ENCODE measurements around the gene PIK3CA. TPM values are rescaled to one million over a fixed set of nuclear protein-coding genes. Genes with fewer than 3 reads are reported as not detected.
A peak's percentile ranks its signal among the peaks of the same experiment; 100 is the strongest.

PIK3CA gene
- total RNA-seq, 1 experiment from 2014 or later, result 27.6 TPM

DNA sequence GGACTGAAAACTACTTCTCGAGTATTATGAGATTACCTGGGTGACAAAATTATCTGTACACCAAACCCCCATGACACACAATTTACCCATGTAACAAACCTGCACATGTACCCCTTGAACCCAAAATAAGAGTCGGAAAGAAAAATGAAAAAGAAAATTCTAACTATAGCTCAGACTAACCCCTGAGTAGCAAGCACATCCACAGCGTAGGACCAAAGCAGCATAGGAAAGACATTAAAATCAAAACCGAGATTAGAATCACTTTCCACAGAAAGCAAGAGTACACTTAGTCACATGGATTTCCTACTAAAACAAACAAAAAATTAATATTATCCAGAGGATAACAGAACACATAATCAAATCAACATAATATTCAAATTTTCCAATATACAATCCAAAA, 6.3 kb upstream of the PIK3CA start:
- ChIA-PET CTCF (no interaction called here), POLR2A (no interaction called here)
- Histone ChIP-seq H3K27ac (ENCODE audit: low read length) (no peak overlapping the region), H3K36me3 (ENCODE audit: control insufficient read depth, insufficient read depth, low read length) (no peaks in the 10 kb centered on the region), H3K27me3 (ENCODE audit: control insufficient read depth, insufficient read depth, low read length) (no peaks in the 10 kb centered on the region), H3K9me3 (ENCODE audit: control insufficient read depth, insufficient read depth, low read depth, low read length) (no peaks in the 10 kb centered on the region), H3K4me1 (ENCODE audit: control insufficient read depth, insufficient read depth, low read length) (peaks cover 3% of the 10 kb centered on the region; the same call in 1 of the 2 replicates), H3K4me3 (ENCODE audit: low read depth in 2 of 2, low read length in 2 of 2) (no peak overlapping the region)
- DNase-seq (ENCODE audit: low read depth, low spot score) (no peak), ATAC-seq (no peak)
- in situ Hi-C loops (cut with HindIII; ENCODE audit: low pct_unique_long_range_greater_than_20kb, low sequenced_read_pairs), result no loop called here
- no TSS peak for BruUV-seq (replicated peaks)
- TF ChIP-seq POLR2AphosphoS5 (IDR thresholded peaks at IDR 0.05; ENCODE audit: low read depth, low read length) (no peak), SIN3A (IDR thresholded peaks at IDR 0.05; ENCODE audit: borderline replicate concordance, insufficient read depth, low read depth, low read length) (no peak), TCF7L2 (IDR thresholded peaks at IDR 0.05; ENCODE audit: low read depth, low read length) (no peak)
- TF ChIP-seq, protein P1, sequence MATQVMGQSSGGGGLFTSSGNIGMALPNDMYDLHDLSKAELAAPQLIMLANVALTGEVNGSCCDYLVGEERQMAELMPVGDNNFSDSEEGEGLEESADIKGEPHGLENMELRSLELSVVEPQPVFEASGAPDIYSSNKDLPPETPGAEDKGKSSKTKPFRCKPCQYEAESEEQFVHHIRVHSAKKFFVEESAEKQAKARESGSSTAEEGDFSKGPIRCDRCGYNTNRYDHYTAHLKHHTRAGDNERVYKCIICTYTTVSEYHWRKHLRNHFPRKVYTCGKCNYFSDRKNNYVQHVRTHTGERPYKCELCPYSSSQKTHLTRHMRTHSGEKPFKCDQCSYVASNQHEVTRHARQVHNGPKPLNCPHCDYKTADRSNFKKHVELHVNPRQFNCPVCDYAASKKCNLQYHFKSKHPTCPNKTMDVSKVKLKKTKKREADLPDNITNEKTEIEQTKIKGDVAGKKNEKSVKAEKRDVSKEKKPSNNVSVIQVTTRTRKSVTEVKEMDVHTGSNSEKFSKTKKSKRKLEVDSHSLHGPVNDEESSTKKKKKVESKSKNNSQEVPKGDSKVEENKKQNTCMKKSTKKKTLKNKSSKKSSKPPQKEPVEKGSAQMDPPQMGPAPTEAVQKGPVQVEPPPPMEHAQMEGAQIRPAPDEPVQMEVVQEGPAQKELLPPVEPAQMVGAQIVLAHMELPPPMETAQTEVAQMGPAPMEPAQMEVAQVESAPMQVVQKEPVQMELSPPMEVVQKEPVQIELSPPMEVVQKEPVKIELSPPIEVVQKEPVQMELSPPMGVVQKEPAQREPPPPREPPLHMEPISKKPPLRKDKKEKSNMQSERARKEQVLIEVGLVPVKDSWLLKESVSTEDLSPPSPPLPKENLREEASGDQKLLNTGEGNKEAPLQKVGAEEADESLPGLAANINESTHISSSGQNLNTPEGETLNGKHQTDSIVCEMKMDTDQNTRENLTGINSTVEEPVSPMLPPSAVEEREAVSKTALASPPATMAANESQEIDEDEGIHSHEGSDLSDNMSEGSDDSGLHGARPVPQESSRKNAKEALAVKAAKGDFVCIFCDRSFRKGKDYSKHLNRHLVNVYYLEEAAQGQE (IDR thresholded peaks at IDR 0.05; ENCODE audit: insufficient read depth in 1 of 2, low read depth in 2 of 2, low read length in 1 of 2), result no peak
- TF ChIP-seq, protein P2, sequence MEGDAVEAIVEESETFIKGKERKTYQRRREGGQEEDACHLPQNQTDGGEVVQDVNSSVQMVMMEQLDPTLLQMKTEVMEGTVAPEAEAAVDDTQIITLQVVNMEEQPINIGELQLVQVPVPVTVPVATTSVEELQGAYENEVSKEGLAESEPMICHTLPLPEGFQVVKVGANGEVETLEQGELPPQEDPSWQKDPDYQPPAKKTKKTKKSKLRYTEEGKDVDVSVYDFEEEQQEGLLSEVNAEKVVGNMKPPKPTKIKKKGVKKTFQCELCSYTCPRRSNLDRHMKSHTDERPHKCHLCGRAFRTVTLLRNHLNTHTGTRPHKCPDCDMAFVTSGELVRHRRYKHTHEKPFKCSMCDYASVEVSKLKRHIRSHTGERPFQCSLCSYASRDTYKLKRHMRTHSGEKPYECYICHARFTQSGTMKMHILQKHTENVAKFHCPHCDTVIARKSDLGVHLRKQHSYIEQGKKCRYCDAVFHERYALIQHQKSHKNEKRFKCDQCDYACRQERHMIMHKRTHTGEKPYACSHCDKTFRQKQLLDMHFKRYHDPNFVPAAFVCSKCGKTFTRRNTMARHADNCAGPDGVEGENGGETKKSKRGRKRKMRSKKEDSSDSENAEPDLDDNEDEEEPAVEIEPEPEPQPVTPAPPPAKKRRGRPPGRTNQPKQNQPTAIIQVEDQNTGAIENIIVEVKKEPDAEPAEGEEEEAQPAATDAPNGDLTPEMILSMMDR (IDR thresholded peaks at IDR 0.05), result no peak
- intact Hi-C loops (cut with micrococcal nuclease; ENCODE audit: unreplicated experiment), result no loop called here

DNA sequence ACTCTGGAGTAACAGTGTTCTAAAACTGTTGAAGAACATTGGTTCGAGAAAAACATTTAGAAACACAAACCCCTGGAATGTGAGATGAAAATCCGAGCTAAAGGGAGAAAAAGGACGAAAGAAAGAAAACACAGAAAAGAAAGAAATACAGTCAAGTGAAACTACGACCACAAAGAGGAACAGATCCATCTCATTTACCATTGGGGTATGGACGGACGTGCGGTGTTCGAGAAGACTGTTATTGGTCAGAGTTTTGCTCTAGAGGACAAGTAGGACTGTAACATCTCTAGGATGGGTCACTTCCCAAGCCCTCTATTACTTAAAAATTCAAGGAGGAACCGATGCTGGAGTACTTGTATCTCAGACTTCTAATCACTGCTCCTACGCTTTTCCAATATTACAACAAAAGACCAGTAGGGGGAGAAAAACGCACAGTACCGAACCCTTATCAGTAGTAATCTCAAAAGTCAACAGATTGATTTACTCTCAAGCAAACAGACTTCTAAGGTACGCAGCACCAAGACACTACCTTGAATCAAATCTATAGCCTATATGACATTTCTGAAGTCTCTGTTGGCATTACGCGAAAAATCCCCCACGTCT, 1.1 kb upstream of the PIK3CA start:
- ChIA-PET POLR2A (interaction anchor here (0.6 kb wide), 1 partner anchor 26 kb away, joined by 3 read pairs; no protein-coding TSS in a partner anchor), CTCF (interaction anchor here (0.8 to 1.0 kb wide), 2 partner anchors 151 to 175 kb away, joined by 3 read pairs; no protein-coding TSS in a partner anchor)
- H3K4me1 ChIP-seq (ENCODE audit: control insufficient read depth, insufficient read depth, low read length), result peaks cover 24% of the 10 kb centered on the region
- in situ Hi-C loops (cut with HindIII; ENCODE audit: low pct_unique_long_range_greater_than_20kb, low sequenced_read_pairs), result no loop called here
- TF ChIP-seq POLR2AphosphoS5 (IDR thresholded peaks at IDR 0.05; ENCODE audit: low read depth, low read length), result no peak
- TF ChIP-seq TCF7L2 (IDR thresholded peaks at IDR 0.05; ENCODE audit: low read depth, low read length), result no peak
- TF ChIP-seq, protein P2 (IDR thresholded peaks at IDR 0.05), result peak; percentile 79
- intact Hi-C loops (cut with micrococcal nuclease; ENCODE audit: unreplicated experiment), result loop anchor here (5.0 kb wide), 1 partner anchor 130 kb away; no protein-coding TSS in a partner anchor
- no peaks in the 10 kb centered on the region for H3K9me3 ChIP-seq (ENCODE audit: control insufficient read depth, insufficient read depth, low read depth, low read length)
- ATAC-seq (peak; percentile 59), DNase-seq (ENCODE audit: low read depth, low spot score) (peak; percentile 80)
- peak overlapping the region; percentile 79 for H3K27ac ChIP-seq (ENCODE audit: low read length)
- peak overlapping the region; percentile 89 to 97 for H3K4me3 ChIP-seq (ENCODE audit: low read depth in 2 of 2, low read length in 2 of 2)
- no peaks in the 10 kb centered on the region for H3K36me3 ChIP-seq (ENCODE audit: control insufficient read depth, insufficient read depth, low read length)
- H3K27me3 ChIP-seq (ENCODE audit: control insufficient read depth, insufficient read depth, low read length), result no peaks in the 10 kb centered on the region
- BruUV-seq (replicated peaks), result no TSS peak
